Left lung (tissue), 10 donors: ENCODE data around the gene C19orf85. TPM values are rescaled to one million over a fixed set of nuclear protein-coding genes. Genes with fewer than 3 reads are reported as not detected.

ENCODE experiments used
- ATAC-seq: fragments of 200-7000 bp; cut with Tn5 transposase; one replicate; pipeline ENCODE4 v1.9.1; 2020; ENCODE audit warnings: moderate library complexity
- DNase-seq, 4 donors: peaks; one replicate each; pipeline ENCODE4 v3.0.0-alpha.2; 2013 to 2020
- H3K27ac ChIP-seq, 2 donors: fragments of 200-600 bp; sonication (generic) in 1 of 2; one replicate each; pipeline versions ENCODE4 v1.5.0 to v1.8.0; 2020 to 2021
- H3K27me3 ChIP-seq, 2 donors: fragments of 200-600 bp; sonication (generic) in 1 of 2; one replicate each; pipeline versions ENCODE4 v1.5.0 to v1.8.0; 2020 to 2021
- H3K36me3 ChIP-seq, 2 donors: fragments of 200-600 bp; sonication (generic) in 1 of 2; one replicate each; pipeline versions ENCODE4 v1.5.0 to v1.8.0; 2020 to 2021
- H3K4me1 ChIP-seq, 2 donors: fragments of 200-600 bp; one replicate each; pipeline ENCODE4 v1.8.0; 2021
- H3K4me3 ChIP-seq, 2 donors: fragments of 200-600 bp; sonication (generic) in 1 of 2; one replicate each; pipeline versions ENCODE4 v1.5.0 to v1.8.0; 2020 to 2021; ENCODE audit warnings: mild to moderate bottlenecking in 1 of 2
- H3K9me3 ChIP-seq, 2 donors: fragments of 200-600 bp; sonication (generic) in 1 of 2; one replicate each; pipeline versions ENCODE4 v1.5.0 to v1.8.0; 2020 to 2021
- CTCF ChIP-seq, 2 donors: fragments of 200-600 bp; sonication (generic) in 1 of 2; IDR thresholded peaks; one replicate each; pipeline versions ENCODE4 v1.5.0 to v1.8.0; 2021; ENCODE audit warnings: antibody characterized with exemption in 2 of 2
- intact Hi-C, 2 donors: fragments of 100-400 bp; cut with DNase I; formaldehyde crosslinking; loops; one replicate each; pipeline versions ENCODE4 v1.11.2 to v1.14.2; 2022
- polyA plus RNA-seq, 6 donors: library from polyadenylated mRNA; unstranded; fragments of 120-200 nt; gene quantifications; one replicate each; pipeline ENCODE4 v1.2.1, GENCODE V29; 2013; ENCODE audit not compliant: insufficient read length in 6 of 6
- total RNA-seq, 2 donors: library from RNA; stranded (reverse); fragmentation: NEBNext Ultra II Directional; extraction: Animal tissue kit (Norgen Biotek cat#: 25700); gene quantifications; one replicate each; pipeline ENCODE4 v1.2.1, GENCODE V29; 2021
- donor health status: DM: no; HTN: yes; CAD: no.
- donor health status: DM: no; HTN: no; CAD: no.

Gene C19orf85
- total and polyA plus RNA-seq, 8 donors = not detected

- intact Hi-C loops = no loop called here
- Histone ChIP-seq H3K36me3 (no peaks in the 10 kb centered on the region), H3K4me1 (peaks cover 4 to 18% of the 10 kb centered on the region in 2 donors), H3K4me3 (no peak overlapping the region), H3K9me3 (no peaks in the 10 kb centered on the region), H3K27me3 (no peaks in the 10 kb centered on the region), H3K27ac (no peak overlapping the region)
- TF ChIP-seq CTCF (IDR thresholded peaks at IDR 0.05) = no peak
- ATAC-seq (no peak), DNase-seq (peak in 1 of 4 donors; percentile 39)
Observed at GRCh38 chr19:55474269-55475265, 10.0 kb upstream of the C19orf85 start.

DNA sequence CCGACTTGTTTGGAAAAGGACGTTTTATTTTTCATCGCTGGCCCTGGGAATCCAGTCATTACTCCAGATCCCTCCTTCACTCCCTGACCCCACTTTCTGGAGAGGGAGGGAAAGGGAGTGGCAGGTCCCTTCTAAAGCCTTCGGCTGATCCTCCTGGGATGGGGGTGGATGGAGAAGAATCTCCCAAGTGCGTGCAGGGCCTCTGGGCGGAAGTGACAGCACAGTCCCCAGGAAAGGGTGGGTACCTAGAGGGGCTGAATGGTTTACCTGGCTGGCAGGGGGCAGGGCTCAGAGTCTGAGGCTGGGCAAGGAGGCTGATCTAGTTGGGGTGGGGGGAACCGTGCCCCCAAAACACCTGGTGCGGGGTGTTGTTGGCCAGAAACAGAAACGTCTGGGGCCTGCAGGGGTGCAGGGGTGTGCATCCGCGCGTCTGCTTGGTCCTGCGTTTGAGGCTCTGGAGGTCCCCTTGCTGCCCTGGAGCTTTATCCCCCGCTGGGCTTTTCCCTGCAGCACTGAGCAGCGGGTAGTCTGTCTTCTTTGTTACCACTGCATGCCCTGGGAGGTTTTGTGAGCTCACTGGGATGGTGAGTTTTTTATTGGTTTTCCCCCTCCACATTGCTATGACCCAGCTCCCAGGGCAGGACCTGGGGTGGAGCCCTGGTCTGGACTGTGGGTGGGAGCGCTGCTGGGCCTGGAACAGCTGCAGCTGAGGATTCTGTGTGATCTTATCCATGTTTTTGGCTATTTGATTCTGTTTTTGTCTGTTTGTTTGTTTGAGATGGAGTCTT lies 8.9 kb upstream of the C19orf85 start:
- TF ChIP-seq CTCF (IDR thresholded peaks at IDR 0.05) = no peak
- Histone ChIP-seq H3K9me3 (no peaks in the 10 kb centered on the region), H3K4me3 (no peak overlapping the region), H3K4me1 (peaks cover 4 to 18% of the 10 kb centered on the region in 2 donors), H3K27me3 (no peaks in the 10 kb centered on the region), H3K27ac (no peak overlapping the region), H3K36me3 (no peaks in the 10 kb centered on the region)
- intact Hi-C loops = no loop called here
- peak in 1 of 4 donors; percentile 40 for DNase-seq
- ATAC-seq = no peak

DNA sequence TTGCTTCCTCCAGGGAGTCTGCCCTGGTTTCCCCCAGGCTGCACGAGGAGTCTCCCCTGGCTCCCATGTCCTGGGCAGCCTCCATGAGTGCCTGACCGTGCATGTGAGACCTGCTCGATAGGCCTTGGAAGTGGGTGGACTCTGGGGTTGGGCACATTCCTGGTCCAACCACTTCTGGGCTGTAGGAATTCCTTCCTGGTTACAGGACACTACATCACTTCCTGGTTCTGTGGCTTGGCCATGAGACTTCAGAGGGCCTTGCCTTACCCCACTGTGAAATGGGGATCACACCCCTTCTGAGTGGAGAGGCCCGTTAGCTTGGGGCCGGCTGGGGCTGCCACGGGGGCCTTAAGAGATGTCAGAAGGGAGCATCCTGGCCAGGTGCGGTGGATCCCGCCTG lies 7.9 kb upstream of the C19orf85 start:
- no peak overlapping the region for H3K4me3 ChIP-seq
- no peak overlapping the region for H3K27ac ChIP-seq
- ATAC-seq (peak; percentile 28), DNase-seq (peak in 1 of 4 donors; percentile 62)
- no peaks in the 10 kb centered on the region for H3K9me3 ChIP-seq
- intact Hi-C loops = no loop called here
- no peak for TF ChIP-seq CTCF (IDR thresholded peaks at IDR 0.05)
- H3K4me1 ChIP-seq = peaks cover 0 to 19% of the 10 kb centered on the region in 2 donors
- H3K36me3 ChIP-seq = no peaks in the 10 kb centered on the region
- H3K27me3 ChIP-seq = no peaks in the 10 kb centered on the region

DNA sequence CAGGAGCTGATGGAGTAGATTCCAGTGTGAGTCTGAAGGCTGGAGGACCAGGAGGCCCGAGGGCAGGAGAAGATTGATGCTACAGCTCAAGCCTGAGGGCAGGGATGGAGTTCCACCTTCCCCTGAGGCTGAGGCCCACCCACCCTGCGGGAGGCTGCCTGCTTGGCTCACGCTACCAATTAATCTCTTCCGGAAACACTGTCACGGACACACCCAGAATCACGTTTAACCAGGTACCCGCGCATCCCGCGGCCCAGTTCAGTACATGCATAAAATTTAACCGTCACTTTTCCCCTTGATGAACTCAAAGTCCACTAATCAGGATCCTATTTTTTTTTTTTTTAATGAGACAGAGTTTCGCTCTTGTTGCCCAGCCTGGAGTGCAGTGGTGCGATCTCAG lies 6.7 kb upstream of the C19orf85 start:
- Histone ChIP-seq H3K9me3 (no peaks in the 10 kb centered on the region), H3K4me1 (peaks cover 0 to 15% of the 10 kb centered on the region in 2 donors), H3K27me3 (no peaks in the 10 kb centered on the region), H3K27ac (no peak overlapping the region), H3K4me3 (no peak overlapping the region), H3K36me3 (no peaks in the 10 kb centered on the region)
- DNase-seq = no peak
- ATAC-seq = no peak
- intact Hi-C loops = no loop called here
- TF ChIP-seq CTCF (IDR thresholded peaks at IDR 0.05) = no peak

GRCh38 chr19:55468054-55468393 lies 3.5 kb upstream of the C19orf85 start:
- no peak overlapping the region for H3K27ac ChIP-seq
- H3K4me3 ChIP-seq = no peak overlapping the region
- DNase-seq (no peak), ATAC-seq (peak; percentile 10)
- intact Hi-C loops = no loop called here
- H3K27me3 ChIP-seq = no peaks in the 10 kb centered on the region
- no peaks in the 10 kb centered on the region for H3K36me3 ChIP-seq
- no peaks in the 10 kb centered on the region for H3K9me3 ChIP-seq
- H3K4me1 ChIP-seq = peaks cover 0 to 8% of the 10 kb centered on the region in 2 donors
- no peak for TF ChIP-seq CTCF (IDR thresholded peaks at IDR 0.05)
